Mesodermal cell (in vitro differentiated cells): ENCODE data around the gene C1QTNF3.

Experiments
- H3K27ac ChIP-seq: 2 replicates; pipeline ENCODE4 v1.7.0; 2013; ENCODE audit warnings: mild to moderate bottlenecking, low read depth, low read length, moderate library complexity; ENCODE audit not compliant: severe bottlenecking
- H3K36me3 ChIP-seq: 2 replicates; pipeline ENCODE4 v1.7.1; 2013; ENCODE audit warnings: mild to moderate bottlenecking, low read length, moderate library complexity; ENCODE audit not compliant: control insufficient read depth, insufficient read depth
- H3K4me1 ChIP-seq: one replicate; pipeline ENCODE4 v1.7.1; 2013; ENCODE audit warnings: mild to moderate bottlenecking, low read length; ENCODE audit not compliant: insufficient read depth, control insufficient read depth, poor library complexity, severe bottlenecking
- H3K4me3 ChIP-seq: 2 replicates; pipeline ENCODE4 v1.7.0; 2013; ENCODE audit warnings: low read length, control low read depth, mild to moderate bottlenecking; ENCODE audit not compliant: insufficient read depth, poor library complexity, severe bottlenecking; ENCODE audit errors: extremely low read depth
- H3K9me3 ChIP-seq: 2 replicates; pipeline ENCODE4 v1.7.1; 2013; ENCODE audit warnings: mild to moderate bottlenecking, low read length, moderate library complexity; ENCODE audit not compliant: control insufficient read depth
- WGBS, 2 experiments: methylation state at CpG; one replicate each; pipeline ENCODE4 v1.1.5; 2013; ENCODE audit warnings: missing lambda C conversion rate in 2 of 2; ENCODE audit not compliant: insufficient coverage in 2 of 2; 5-methylcytosine and 5-hydroxymethylcytosine counted together

The C1QTNF3 gene

DNA sequence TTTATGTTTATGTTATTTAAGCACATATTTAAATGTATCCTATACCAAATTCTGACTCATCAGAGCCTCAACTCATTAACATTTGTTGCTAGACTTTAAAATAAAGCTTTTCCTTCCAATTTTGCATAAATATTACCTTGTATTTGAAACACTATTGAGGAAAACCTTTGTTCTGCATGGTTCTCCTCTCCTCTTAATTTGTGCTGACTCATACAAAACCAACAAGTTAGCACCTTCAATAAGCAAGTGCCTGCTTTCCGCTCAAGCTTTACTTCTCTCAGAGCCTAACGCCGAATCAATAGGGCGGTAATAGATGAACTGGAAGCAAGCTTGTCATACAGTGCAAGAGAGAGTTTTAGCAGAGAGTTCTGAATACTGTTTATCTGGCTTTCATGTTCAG is 43.0 kb downstream of the C1QTNF3 start:
- Histone ChIP-seq H3K4me3 (no peak overlapping the region), H3K9me3 (no peaks in the 10 kb centered on the region), H3K27ac (no peak overlapping the region), H3K36me3 (peaks cover 16% of the 10 kb centered on the region), H3K4me1 (no peaks in the 10 kb centered on the region)
- 90 to 94% methylated on average over 3 to 4 of the region's 4 CpGs for WGBS, 2 experiments

DNA sequence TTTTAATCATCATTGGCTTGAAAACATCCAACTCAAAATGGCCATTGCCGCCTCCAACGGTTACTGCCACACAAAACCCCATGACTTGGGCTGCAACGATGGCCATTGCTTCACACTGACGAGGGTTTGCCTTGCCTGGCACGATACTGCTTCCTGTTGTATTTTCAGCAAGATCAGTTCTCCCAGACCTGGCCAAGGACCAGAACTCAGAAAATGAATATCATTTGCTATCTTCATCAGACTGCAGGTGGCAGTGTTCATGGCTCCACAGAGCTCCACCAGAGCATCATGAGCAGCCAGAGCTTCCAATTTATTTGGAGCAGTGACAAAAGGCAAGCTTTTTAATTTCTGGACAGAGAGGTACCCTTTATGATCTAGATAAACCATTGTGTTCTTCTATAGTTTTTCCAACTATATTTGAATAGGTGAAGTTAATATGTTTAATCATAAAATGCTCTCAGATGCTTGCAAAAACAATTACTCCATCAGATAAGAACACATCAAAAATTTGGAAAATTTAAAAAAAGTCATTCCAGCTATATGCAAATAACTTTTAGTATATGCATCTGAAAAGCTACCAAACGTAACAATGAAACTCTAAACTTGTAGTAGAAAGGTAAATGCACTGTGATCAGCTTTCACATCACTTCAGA is 45.6 kb downstream of the C1QTNF3 start:
- H3K4me1 ChIP-seq = no peaks in the 10 kb centered on the region
- 73 to 77% methylated on average over 5 of the region's 6 CpGs for WGBS, 2 experiments
- no peak overlapping the region for H3K4me3 ChIP-seq
- H3K9me3 ChIP-seq = no peaks in the 10 kb centered on the region
- H3K36me3 ChIP-seq = peaks cover 16% of the 10 kb centered on the region
- no peak overlapping the region for H3K27ac ChIP-seq

- H3K4me1 ChIP-seq = no peaks in the 10 kb centered on the region
- H3K9me3 ChIP-seq = no peaks in the 10 kb centered on the region
- H3K4me3 ChIP-seq = no peak overlapping the region
- WGBS, 2 experiments = 57 to 100% methylated on average over 1 of the region's 2 CpGs
- H3K36me3 ChIP-seq = peaks cover 16% of the 10 kb centered on the region
- no peak overlapping the region for H3K27ac ChIP-seq
Observed at GRCh38 chr5:33995865-33996264, 47.1 kb downstream of the C1QTNF3 start.

DNA sequence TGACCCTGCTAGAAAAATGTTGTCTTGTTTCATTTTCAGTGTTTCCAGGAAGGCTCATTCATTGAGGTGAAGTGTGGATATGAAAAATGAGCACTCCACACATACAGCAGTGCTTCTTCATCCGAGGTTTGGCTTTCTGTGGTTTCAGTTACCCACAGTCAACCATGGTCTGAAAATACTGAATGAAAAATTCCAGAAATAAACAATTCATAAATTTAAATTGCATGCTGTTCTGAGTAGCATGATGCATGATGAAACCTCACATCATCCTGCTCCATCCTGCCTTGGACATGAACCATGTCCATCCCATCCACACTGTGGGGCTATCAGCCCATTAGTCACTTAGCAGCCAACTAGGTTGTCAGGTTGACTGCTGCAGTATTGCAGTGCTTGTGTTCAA is 48.2 kb downstream of the C1QTNF3 start:
- no CpG with 5 or more reads among the region's 1 CpG for WGBS, 2 experiments
- Histone ChIP-seq H3K9me3 (no peaks in the 10 kb centered on the region), H3K4me3 (no peak overlapping the region), H3K36me3 (peaks cover 16% of the 10 kb centered on the region), H3K4me1 (no peaks in the 10 kb centered on the region), H3K27ac (no peak overlapping the region)

- no peak overlapping the region for H3K27ac ChIP-seq
- H3K4me1 ChIP-seq = no peaks in the 10 kb centered on the region
- WGBS, 2 experiments = 100% methylated on average over 2 of the region's 2 CpGs
- H3K36me3 ChIP-seq = peaks cover 28% of the 10 kb centered on the region
- no peaks in the 10 kb centered on the region for H3K9me3 ChIP-seq
- no peak overlapping the region for H3K4me3 ChIP-seq
Observed at GRCh38 chr5:33992864-33993263, 50.1 kb downstream of the C1QTNF3 start.

- H3K4me3 ChIP-seq = no peak overlapping the region
- 95 to 96% methylated on average over 6 of the region's 6 CpGs for WGBS, 2 experiments
- H3K27ac ChIP-seq = no peak overlapping the region
- H3K36me3 ChIP-seq = peaks cover 24% of the 10 kb centered on the region
- H3K4me1 ChIP-seq = no peaks in the 10 kb centered on the region
- H3K9me3 ChIP-seq = peaks cover 6% of the 10 kb centered on the region
Observed at GRCh38 chr5:33985447-33985846, 57.6 kb downstream of the C1QTNF3 start.

DNA sequence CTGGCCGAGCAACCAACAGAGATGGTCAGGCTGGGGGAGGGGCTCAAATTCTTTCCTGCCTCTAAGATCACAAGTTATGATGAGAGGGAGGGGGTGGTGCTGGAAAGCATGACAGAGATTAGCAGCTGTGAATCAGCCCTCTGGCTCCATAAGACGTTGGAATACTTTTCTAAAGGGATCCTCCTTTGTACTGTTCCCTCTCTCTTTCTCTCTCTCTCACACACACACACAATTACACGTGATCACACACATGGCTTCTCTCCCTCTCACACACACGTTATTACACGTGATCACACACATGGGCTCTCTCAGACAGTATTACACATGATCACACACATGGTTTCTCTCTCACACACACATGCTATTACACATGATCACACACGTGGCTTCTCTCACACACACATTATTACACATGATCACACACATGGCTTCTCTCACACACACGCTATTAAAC is 58.3 kb downstream of the C1QTNF3 start, which contains the start of gene SLC45A2:
Gene SLC45A2 (minus strand): TSS at position 23 of the 454 bp plus-strand sequence. CDS start 110 bp downstream, outside the sequence.
- WGBS, 2 experiments = 81 to 84% methylated on average over 7 of the region's 7 CpGs
- H3K9me3 ChIP-seq = peaks cover 6% of the 10 kb centered on the region
- peaks cover 24% of the 10 kb centered on the region for H3K36me3 ChIP-seq
- no peak within 1 kb of the TSS for H3K4me3 ChIP-seq
- no peaks in the 10 kb centered on the region for H3K4me1 ChIP-seq
- H3K27ac ChIP-seq = no peak within 1 kb of the TSS

GRCh38 chr5:33984178-33984577 is 58.8 kb downstream of the C1QTNF3 start:
- Histone ChIP-seq H3K36me3 (peaks cover 20% of the 10 kb centered on the region), H3K4me3 (no peak overlapping the region), H3K9me3 (peaks cover 6% of the 10 kb centered on the region), H3K27ac (no peak overlapping the region), H3K4me1 (no peaks in the 10 kb centered on the region)
- 96 to 98% methylated on average over 15 of the region's 15 CpGs for WGBS, 2 experiments

- peaks cover 6% of the 10 kb centered on the region for H3K9me3 ChIP-seq
- no peak overlapping the region for H3K4me3 ChIP-seq
- 85 to 100% methylated on average over 3 to 7 of the region's 8 CpGs for WGBS, 2 experiments
- H3K4me1 ChIP-seq = no peaks in the 10 kb centered on the region
- H3K36me3 ChIP-seq = no peaks in the 10 kb centered on the region
- H3K27ac ChIP-seq = no peak overlapping the region
Observed at GRCh38 chr5:33981408-33982162, 61.4 kb downstream of the C1QTNF3 start.

DNA sequence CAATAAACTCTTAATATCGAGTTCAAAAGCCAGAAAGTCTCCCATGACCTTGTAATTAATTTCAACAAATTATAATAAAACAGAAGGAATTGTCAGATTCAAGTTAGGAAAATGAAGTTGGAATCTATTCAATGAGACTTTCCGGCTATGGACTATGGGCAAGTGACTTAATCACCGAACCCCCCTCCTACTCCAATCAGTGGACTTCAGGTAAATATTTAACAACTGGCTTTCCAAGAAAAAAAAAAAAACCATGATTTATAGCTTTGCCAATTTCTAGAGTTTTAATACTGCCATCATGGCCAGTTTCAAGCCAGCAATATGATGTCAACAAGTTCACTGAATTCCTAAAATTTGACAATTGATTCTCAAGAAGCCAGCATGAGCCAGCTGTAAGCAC is 63.0 kb downstream of the C1QTNF3 start:
- no peaks in the 10 kb centered on the region for H3K9me3 ChIP-seq
- no peaks in the 10 kb centered on the region for H3K36me3 ChIP-seq
- 83 to 100% methylated on average over 1 of the region's 3 CpGs for WGBS, 2 experiments
- no peaks in the 10 kb centered on the region for H3K4me1 ChIP-seq
- H3K27ac ChIP-seq = no peak overlapping the region
- H3K4me3 ChIP-seq = no peak overlapping the region

DNA sequence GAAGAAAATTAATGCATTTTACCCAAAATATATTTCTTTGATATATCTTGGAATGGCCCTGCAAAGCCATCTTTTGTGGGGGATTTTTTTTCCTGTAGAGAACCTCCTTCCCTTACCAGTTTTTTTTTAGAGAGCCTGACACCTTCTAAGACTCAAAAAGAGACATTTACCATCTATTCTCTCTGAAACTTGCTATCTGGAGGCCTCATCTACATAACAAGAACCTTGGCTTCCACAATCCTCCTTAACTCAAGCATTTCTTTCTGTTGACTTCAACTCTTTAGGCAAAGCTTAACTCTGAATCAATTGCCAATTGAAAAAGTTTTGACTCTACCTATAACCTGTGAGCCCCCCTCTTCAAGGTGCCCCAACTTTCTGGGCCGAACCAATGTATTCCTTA is 64.7 kb downstream of the C1QTNF3 start:
- no peaks in the 10 kb centered on the region for H3K9me3 ChIP-seq
- H3K36me3 ChIP-seq = no peaks in the 10 kb centered on the region
- H3K27ac ChIP-seq = no peak overlapping the region
- 75 to 78% methylated on average over 1 of the region's 1 CpG for WGBS, 2 experiments
- no peak overlapping the region for H3K4me3 ChIP-seq
- H3K4me1 ChIP-seq = no peaks in the 10 kb centered on the region
